D721Med (cell line): ENCODE results near the gene ERGIC1.

ENCODE experiments used
- DNase-seq: peaks from one replicate; pipeline ENCODE4 v3.0.0; 2011; ENCODE audit warnings: low spot score; ENCODE audit not compliant: insufficient read length
- FAIRE-seq: peaks from 2 replicates; lab custom pipeline; 2011; peaks lifted over from hg19 to GRCh38; lab: Jason Lieb, UNC
- CTCF ChIP-seq: IDR thresholded peaks from 2 replicates; pipeline ENCODE4 v1.5.1; 2012; ENCODE audit warnings: mild to moderate bottlenecking, control low read depth; ENCODE audit not compliant: insufficient read depth; ENCODE audit errors: missing control alignments

The ERGIC1 gene

DNA sequence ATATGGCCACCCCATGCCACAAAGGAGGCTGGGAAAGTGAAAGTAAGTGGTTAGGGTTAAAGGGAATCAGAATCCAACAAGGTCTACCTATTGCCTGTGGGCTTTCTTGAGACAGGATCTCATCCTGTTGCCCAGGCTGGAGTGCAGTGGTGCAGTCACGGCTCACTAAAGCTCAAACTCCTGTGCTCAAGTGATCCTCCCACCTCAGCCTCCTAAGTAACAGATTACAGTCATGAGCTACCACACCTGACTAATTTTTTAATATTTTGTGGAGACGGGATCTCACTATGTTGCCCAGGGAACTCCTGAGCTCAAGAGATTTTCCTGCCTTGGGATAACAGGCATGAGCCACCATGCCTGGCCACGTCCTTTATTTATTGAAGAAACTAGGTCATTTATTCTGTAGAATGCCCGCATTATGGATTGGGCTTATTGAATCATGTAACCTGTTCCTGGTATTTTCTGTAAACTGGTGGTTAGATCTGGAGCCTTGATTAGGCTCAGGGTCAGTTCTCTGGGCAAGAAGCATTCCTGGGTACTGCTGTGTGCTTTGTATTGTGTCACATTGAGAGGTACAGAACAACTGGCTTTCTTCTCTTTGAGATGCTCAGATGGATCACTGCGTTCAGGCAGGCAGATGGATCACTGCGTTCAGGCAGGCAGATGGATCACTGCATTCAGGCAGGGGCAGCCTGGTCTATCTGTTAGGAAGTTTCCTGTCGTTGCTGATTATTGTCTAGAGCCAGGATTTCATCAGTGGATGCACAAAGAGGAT lies 41.6 kb downstream of the ERGIC1 start:
- DNase-seq = no peak
- peak; percentile 32 for FAIRE-seq
- no peak for TF ChIP-seq CTCF

DNA sequence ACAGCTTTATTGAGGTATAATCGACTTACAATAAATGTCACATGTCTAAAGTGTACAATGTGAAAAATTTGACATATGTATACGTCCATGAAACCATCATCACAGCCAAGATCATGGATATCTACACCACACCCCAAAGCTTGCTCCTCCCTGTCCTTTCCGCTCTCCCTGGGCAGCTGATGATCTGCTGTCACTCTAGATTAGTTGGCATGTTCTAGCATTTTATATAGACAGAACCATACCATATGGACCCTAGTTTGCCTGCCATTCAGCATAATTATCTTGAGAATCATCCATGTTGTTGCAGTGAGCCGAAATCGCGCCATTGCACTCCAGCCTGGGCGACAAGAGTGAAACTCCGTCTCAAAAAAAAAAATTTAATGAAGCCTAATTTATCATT lies 42.5 kb downstream of the ERGIC1 start:
- no peak for FAIRE-seq
- no peak for DNase-seq
- TF ChIP-seq CTCF = no peak

GRCh38 chr5:172877466-172878260 lies 43.6 kb downstream of the ERGIC1 start:
- DNase-seq = no peak
- FAIRE-seq = no peak
- TF ChIP-seq CTCF = no peak

DNA sequence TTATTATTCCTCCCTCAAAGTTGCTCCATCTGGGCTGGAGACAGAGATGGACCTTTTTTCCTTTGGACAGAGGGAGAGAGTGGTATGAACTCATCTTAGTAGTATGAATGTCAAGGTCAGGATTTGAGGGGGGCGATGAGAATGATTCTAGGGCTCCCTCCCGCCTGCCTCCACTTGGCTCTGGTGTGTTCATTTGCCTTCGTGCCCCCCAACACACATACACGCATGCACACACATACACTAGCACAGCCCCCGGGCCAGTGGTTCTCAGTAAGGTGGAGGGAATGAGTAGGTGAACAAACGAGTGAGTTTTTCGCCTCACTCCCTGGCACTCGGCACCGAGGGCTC lies 44.5 kb downstream of the ERGIC1 start:
- DNase-seq (no peak), FAIRE-seq (no peak)
- TF ChIP-seq CTCF = no peak

DNA sequence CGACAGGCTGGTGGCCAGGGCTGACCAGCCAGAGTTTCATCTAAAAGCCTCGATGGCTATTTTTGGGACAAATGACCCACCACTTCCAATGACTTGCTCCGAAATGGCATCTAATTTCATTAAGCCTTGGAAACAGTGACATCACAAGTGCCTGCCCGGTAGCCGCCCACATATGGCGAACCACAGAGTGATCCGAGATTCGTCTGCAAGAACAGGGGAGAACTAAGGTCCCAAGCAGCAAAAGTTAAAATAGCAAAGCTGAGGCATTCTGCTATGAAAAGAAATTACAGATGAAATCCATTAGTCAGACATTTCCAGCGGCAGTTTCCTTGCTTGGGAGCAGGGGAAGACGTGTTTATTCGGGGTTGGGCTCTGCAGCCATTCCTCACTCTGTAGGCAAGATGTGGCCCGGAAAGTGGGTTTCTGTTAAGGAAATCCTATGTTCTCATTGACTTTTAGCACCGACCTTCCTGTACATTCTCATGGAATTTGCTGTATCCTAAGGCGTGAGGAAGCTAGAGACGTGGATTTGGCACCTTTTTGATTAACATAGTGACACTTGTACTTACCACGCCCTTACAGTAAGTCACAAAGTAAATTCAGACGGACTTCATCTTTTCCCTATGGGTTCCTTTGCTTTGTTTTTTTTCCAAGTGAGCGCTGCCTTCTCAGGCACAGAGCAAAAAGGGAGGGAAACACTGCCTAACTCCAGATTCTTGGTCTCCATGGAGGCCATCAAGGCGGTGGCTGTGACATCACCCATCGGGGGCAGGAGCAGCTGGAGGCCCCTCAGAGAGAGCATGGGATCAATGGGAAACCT lies 45.1 kb downstream of the ERGIC1 start:
- no peak for TF ChIP-seq CTCF
- no peak for FAIRE-seq
- DNase-seq = no peak

- DNase-seq (no peak), FAIRE-seq (no peak)
- no peak for TF ChIP-seq CTCF
Observed at GRCh38 chr5:172881691-172882370, 47.8 kb downstream of the ERGIC1 start.
